NT2/D1 (cell line): ENCODE results near the gene CISD1.

ENCODE experiments used
- SUZ12 ChIP-seq: IDR thresholded peaks from 2 replicates; pipeline ENCODE4 v1.6.1; 2011; ENCODE audit not compliant: insufficient read length, insufficient read depth; ENCODE audit errors: extremely low read depth
- ZNF274 ChIP-seq: IDR thresholded peaks from 2 replicates; pipeline ENCODE4 v1.6.1; 2011; ENCODE audit warnings: mild to moderate bottlenecking, low read depth, low read length

DNA sequence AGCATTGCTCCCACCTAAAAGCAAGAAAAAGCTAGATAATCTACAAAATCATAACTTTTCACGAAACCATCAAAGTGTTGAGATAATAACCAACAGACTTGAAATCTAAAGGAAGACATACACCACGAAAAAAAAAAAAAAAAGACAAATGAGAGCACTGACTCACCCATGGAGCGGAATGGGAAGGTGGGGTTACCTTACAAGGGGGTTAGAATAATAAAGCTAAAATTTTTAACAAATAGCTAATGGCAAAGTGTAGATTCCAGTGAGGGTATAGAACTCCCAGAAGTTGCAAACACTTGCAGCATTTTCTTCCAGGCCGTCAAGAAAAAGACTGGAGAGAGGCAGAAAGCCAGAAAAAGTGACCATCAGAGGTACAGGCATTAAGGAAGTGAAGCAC, 28.4 kb upstream of the CISD1 start:
- TF ChIP-seq SUZ12 (no peak), ZNF274 (no peak)
